Activated T-helper 1 cell treated with anti-CD3 and anti-CD28 coated beads, Interleukin-2, amount 50 U/mL, for 16 hours (primary cell): ENCODE data around the gene OPA1.
"Not testable (repeated sequence)": the region's sequence is repeated elsewhere in the genome, so short reads cannot be mapped to it uniquely, and the experiment has no call there.

ENCODE experiments used
- DNase-seq, 2 donors: peaks; one replicate each; pipeline ENCODE4 v3.0.0-alpha.2; 2020; ENCODE audit warnings: low read depth in 1 of 2, low spot score in 1 of 2

OPA1 gene

DNA sequence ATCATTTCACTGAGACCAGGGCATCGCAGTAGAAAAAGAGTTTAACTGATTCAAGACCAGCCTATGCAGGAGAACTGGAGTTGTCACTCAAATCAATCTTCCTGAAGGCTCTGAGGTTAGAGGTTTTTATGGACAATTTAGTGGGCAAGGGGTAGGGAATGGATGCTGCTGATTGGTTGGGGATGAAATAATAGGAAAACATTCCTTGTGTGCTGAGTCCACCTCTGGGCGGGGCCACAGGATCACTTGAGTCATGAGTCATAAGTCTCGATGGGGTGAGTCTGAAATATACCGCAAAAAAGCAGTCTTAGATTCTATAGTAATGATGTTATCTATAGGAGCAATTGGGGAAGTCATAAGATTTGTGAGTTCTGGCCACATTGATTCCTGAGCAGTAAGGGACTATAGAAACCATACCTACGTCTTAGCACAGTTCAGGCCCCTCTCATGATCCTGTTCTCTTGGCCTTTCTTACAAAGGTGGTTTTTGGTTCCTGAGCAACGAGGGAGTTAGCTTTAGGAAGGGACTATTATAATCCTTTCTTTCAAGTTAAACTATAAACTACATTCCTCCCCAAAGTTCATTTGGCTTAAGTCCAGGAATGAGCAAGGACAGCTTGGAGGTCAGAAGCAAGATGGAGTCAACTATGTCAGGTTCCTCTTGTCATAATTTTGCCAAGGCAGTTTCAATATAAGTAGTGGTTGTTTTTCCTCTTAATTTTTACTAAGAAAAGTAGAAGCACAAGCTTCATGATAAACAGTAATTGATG lies 2.7 kb upstream of the OPA1 start:
- DNase-seq = no peak

DNA sequence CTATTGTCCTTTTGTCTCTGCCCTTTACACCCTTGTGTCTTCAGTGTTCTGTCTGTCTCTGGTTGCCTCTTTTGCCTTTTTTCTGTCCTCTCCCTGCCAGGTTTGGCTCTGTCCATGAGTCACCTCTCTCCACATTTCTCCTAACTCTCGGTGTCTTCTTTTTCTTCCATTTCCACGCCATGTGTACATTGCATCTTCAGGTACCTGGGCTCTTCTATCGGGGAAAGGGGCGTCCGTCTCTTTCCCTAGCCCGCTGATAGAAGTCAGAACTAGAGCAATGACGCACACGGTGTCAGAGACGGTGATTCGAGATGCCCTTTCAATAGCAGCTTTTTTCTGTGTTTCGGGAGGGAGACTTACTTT lies 641 bp downstream of the OPA1 start:
- peak in 1 of 2 donors; percentile 8 for DNase-seq

DNA sequence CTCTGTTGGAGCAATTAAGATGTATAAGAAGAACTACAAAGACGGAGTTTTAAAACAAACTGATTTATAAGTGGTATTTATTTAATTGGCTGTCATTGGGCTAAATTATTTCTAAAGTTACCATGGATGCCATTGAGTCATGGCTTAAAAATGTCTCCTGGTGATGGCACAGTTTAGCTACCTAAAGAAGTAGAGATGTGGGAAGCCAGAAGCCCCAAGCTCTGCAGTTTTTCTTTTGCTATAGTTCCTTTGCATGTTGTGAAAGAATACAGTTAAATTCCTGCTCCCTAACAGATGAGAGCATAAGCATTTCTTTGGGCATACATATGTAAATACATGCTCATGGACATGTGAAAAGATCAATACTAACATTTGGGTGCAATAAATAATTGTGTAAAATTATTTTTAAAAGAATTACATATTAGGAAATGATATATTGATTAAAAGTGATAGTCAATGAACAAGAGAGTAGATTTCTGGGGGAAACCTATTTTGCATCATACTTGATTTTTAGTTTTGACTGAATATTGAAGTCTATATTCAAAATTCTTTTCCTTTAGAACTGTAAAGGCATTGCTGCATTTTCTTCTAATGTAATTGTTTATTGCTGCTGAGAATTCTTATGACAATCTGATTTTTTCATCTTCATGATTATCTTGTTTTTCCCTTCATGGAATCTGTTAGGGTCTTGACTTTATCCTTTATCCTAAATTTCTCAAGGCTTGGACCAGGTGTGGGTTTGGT lies 2.1 kb downstream of the OPA1 start:
- DNase-seq = no peak

DNA sequence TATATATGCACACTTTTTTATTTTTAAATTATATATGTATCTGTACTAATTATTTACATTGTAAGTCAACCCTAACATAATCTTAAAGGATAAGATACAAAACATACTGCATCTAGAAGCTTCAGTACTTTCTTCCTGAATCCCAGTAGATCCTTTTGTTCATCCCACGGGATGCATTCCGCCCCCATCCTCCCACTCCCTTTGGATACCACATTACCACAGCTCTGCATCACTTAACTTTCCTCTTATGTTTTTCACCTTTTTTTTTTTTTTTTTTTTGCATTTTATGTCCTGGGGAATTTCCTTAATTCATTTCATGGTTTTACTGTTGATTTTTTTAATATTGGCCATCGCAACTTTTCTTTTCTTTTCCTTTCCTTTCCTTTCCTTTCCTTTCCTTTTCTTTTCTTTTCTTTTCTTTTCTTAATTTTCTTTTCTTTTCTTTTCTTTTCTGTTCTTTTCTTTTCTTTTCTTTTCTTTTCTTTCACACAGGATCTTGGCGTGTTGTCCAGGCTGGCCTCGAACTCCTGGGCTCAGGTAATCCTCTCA lies 3.0 kb downstream of the OPA1 start:
- no peak for DNase-seq

DNA sequence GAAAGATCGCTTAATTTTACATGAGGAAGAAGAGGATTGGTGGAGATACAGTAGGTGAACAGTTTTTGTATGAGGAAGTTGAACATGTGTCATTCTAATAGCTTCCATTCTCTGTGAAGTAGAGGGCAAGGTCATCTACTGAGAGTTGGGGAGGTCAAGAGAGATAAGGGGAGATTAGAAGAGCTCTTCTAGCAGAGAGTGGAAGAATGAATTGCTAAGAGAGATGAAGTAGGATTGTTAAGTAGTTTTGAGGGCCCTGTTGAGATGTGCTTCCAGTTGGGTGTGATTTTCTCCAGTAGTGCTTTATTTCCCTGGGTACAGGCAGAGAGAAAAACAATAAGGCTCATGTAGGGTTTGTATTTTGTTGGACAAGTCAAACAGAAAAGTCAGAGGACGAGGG lies 5.2 kb downstream of the OPA1 start:
- no peak for DNase-seq

DNA sequence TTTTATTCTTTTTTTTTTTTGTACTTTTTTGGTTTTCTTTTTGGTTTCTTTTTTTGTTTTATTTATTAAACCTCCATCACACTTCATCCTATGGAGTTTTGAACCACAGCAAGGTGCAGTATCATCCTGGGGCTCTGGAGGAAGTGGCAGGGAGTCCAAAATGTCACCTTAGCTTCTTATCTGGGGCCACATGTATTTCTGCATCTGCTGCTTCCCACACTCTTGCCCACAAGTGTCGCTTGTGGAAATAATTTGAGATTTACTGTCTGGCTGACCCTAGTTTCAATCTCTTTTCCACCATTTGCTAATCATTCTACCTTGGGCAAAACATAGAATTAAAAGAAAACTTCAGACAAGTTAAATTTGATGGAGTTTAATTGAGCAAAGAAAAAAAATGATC lies 6.4 kb downstream of the OPA1 start:
- DNase-seq = no peak

DNA sequence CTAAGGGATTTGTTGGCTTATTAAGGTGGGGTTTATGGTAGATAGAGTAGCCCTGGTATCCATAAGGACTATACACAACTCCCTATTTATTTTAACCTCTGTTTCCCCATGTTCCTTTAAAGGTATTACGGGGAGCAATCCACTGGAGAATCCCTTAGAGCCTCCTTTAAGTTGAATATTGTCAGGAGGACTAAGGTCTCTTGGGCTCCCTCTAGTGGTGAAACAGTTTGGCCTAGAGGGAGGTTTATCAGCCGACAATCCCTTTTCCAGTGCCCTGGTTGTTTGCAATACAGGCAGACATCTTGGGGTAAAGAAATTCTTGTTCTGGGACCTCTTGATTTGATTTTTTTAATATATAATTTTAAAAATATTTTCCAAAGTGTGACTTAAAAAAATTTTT lies 12.9 kb downstream of the OPA1 start:
- DNase-seq = peak in 1 of 2 donors; percentile 19

DNA sequence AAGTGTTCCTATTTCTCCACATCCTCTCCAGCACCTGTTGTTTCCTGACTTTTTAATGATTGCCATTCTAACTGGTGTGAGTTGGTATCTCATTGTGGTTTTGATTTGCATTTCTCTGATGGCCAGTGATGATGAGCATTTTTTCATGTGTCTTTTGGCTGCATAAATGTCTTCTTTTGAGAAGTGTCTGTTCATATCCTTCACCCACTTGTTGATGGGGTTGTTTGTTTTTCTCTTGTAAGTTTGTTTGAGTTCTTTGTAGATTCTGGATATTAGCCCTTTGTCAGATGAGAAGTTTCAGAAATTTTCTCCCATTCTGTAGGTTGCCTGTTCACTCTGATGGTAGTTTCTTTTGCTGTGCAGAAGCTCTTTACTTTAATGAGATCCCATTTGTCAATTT lies 13.9 kb downstream of the OPA1 start:
- DNase-seq = not testable (repeated sequence)

DNA sequence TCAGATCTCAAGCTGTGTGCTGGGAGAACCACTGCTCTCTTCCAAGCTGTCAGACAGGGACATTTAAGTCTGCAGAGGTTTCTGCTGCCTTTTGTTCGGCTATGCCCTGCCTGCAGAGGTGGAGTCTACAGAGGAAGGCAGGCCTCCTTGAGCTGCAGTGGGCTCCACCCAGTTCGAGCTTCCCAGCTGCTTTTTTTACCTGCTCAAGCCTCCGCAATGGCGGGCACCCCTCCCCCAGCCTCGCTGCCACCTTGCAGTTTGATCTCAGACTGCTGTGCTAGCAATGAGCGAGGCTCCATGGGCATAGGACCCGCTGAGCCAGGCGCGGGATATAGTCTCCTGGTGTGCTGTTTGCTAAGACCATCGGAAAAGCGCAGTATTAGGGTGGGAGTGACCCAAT lies 17.5 kb downstream of the OPA1 start:
- not testable (repeated sequence) for DNase-seq

DNA sequence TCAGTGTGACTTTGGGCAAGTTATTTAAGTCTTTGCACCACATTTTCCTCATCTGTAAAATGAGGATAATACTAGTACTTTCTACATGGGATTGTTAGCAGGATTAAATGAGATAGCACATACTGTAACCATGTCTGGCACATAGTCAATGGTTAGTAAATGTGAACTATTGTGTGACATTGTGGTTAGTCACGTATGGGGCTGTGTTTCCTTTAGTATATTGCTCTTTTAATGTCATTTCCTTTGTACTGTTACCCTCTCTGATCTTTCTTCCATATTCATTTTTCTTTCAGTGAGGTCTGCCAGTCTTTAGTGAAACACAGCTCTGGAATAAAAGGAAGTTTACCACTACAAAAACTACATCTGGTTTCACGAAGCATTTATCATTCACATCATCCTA lies 21.4 kb downstream of the OPA1 start:
- DNase-seq = no peak

DNA sequence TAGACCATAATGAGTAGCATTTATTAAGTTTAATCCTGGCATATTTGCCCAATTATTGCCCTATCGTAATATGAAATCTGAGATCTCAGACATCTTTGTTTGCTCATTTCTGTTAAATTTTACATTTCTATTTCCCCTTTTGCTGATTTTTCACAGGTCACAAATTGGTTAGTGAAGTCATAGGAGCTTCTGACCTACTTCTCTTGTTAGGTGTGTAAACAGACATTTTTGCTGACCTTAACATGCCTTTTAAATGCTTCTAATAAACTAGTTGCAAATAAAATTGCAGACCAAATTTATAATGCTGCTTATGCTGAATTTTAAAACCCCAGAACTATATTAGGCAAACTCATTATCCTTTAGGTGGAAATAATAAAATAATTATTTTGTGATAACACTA lies 24.6 kb downstream of the OPA1 start:
- no peak for DNase-seq

DNA sequence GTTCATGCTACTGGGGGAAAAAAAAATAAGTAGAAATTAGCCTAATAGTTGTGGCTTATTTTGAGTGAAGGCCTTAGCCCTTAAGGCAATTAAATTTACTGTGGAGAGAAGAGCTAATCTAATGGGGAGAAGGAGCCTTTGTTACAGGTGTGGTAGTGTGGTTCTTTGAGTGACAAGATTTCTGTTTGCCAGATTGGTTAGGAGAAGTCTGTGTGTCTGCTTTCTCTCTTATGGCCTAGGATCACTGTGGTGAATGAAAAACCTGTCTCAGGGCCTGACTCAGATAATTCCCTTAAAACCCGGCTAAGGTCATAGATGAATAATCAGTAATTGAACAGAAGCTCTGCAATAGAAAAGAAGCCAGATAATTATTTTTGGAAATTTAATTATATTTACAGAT lies 27.0 kb downstream of the OPA1 start:
- no peak for DNase-seq

DNA sequence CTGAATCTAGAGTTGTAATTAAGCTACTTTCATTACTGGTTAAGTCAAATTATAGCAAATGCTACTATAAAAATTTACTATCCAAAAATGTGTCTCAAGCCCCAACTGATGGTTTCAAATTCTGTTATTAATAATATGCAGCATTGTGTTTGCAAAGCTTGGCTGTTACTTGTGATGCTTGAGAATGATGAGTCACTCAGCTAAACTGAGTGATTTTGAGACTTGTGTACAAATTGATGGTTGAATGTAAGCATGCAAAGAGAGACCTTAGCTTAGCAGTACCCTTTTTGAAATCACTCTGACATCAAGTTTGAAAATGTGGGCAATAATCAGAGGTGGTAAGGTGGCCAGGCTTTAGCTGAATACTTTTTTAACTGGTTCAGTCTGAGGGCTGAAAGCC lies 27.6 kb downstream of the OPA1 start:
- no peak for DNase-seq

DNA sequence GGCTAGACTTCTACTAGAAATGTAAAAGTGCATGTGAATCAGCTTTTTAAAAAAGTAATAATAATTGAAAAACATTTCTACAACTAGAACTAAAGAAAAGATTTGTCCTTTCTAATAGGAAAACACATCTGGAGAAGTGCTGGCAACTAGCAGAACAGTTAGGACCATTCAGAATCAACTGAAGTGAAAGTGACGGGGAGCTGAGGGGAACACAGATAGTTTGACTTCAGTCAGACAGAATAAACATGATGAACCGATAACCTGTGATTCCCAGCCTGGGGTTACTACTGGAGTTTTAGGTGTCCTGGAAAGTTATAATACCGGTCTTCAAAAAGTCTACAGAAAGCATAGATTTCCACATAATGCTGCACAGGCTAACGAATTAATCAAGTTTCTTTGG lies 28.1 kb downstream of the OPA1 start:
- DNase-seq = no peak

DNA sequence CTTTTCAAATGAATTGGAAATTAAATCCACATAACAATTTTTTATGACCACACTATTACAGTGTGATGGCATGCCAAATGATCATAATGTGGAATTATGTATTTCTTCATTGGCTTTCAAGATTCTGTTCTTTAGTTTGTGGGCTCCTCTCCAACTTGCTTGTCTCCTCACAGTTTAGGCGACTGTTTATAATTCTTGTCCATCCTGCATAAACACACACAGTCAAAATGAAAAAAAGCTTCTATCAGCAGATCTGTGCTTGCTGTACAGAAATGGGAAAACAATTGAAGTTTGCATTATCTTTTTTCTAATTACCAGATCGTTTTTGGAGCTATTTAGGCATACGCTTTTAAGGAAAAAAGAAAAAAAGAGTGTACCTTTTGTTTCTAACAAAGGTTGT lies 37.0 kb downstream of the OPA1 start:
- no peak for DNase-seq

DNA sequence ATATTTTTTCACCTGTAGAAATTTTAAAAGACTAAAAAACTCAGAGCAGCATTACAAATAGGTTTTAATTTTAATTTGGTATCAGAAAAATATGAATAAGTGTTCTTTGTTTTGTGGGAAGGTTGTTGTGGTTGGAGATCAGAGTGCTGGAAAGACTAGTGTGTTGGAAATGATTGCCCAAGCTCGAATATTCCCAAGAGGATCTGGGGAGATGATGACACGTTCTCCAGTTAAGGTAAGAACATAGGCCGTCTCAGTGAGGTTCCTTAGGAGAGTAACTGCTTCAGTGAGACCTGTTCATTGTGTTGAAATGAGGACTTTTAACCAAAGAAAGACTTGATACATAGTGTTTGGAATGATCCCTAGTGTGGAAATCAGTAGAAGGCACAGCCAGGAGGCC lies 44.8 kb downstream of the OPA1 start:
- DNase-seq = no peak

DNA sequence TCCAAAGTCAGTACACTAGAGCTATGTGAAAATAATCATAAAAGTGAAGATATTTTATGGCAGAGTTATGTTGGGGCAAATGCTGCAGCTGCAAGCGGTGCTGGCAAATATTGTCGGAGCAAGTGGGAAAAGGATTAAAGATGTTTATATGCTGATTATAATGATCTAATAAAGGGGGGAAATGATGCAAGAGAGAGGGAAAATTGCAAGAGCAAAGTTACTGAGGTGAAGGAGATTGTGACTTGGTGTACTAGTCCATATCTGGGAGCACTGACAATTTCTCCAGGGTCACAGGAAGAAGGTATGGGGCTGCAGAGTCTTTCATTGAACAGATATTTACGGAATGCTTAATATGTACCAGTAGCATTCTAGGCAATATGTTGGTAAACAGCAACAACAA lies 45.8 kb downstream of the OPA1 start:
- DNase-seq = no peak

DNA sequence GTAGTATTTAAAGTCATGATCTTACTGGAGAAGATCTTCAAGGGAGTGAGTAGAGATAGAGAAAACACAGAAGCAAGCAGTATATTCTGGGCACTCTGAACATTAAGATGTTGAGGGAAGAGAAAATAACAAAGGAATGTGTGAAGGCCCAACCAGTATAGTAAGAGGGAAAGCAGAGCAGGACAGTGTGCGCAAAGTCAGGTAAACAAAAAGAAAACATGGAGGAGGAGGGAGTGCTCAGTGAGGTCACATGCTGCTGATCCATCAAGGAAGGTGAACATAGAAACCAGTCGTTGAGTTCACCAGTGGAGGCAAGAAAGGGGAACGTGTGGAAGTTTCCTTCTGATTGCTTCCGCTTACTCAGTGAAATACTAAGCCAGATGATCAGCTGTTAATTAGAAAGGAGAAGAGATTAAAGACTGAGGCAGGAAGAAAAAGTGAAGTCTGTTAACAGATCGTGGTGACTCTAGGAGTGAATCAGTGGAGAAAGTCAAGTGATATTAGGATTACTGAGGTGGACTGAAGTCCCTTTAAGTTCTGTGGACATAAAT lies 47.2 kb downstream of the OPA1 start:
- DNase-seq = no peak

DNA sequence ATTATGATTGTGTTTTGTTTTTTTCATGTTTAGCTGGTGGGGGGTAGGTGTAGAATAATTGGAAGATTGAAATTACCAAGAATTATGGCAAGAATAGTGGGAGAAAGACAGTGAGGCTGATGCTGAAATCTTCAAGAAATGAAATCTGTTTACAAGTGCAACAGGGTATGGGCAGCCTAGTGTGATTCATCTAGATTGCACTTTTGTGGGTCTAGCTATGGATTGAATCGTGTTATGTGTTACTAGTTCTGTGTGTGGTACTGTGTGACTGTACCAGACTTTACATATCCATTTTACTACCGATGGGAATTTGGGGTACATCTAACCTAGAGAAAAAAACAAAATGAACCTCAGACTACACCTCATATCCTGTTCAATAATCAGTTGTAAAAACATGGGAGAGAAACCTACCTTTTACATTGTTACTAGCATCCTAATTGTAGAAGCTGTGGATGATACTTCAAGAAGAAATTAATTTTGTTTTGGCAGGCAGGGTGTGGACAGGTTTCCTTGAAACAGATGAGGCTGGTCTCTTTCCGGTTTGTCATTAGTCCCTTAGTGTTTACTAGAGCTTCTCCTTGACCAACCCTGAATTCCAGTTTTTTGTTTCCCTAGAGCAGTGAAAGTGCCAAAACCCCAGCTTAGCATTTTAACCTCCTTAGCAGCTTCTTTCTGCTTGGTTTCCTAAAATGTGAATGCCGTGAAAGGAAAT lies 47.9 kb downstream of the OPA1 start:
- no peak for DNase-seq

DNA sequence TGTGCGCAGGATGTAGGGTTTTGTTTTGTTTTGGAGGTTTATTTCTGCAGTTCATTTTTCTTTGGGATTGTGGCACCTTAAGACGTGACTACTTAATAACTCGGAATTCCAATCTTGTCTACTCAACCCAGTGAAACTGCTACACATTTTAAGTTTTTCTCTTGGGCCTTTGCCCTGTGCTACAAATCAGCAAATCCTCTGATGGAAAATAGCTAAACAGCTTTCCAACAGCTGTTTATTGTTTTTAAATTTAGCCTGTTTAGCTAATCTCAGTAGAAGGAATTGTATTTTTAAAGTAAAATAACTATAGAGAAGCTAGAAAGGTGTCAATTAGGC lies 48.4 kb downstream of the OPA1 start:
- DNase-seq = no peak

DNA sequence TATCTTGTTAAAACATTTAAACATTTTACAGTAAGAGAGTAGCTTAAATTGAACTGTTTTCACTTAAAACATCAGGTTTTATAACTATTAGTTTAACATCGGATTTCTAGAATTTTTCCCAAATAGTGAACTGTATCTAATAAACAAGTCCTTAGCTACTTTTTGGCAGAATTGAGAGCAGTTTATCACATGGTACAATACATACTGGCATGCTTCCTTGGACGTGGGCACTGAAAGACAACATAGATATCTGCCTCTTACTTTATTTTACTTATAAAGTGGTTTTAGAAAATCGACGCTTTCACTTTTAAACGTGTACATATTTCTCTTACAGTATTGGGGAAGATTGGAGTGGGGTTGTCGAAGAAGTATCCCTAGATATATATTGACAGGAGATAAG lies 52.8 kb downstream of the OPA1 start:
- no peak for DNase-seq

DNA sequence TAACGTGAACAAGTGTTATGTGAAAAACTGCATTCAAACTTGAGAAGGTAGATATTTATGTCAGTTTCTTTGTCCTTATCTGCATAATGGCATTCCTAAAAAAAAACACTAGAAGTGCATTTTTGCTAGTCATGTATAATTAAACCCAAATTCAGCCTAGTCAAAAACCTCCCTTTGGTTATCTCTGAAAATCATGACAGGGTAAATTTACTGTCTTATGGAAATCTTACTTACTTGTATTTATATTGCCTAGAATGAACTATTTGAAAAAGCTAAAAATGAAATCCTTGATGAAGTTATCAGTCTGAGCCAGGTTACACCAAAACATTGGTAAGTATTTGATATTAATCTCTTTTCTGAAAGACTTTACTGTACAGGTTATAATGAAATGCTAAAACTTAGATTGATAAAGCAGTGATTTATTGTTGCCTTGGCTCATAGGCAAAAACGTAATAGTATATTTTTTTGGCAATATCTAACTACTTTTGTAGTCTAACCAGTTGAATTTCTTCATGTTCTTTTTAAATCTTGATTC lies 55.6 kb downstream of the OPA1 start:
- DNase-seq = no peak
